ENCODE data around the gene C1orf115.

C1orf115 gene

GRCh38 chr1:220692436-220693228, 2.5 kb downstream of the C1orf115 start:
- H3K27me3 ChIP-seq: peaks cover 26% of the 10 kb centered on the region
- H4K20me1 ChIP-seq: no peaks in the 10 kb centered on the region
- no peak overlapping the region for H3K4me3 ChIP-seq
- no peak overlapping the region for H3K4me2 ChIP-seq
- no peaks in the 10 kb centered on the region for H3K36me3 ChIP-seq
- H3K4me1 ChIP-seq: no peaks in the 10 kb centered on the region
- no peak for TF ChIP-seq Cebpa-rat (IDR thresholded peaks at IDR 0.05)
- no peak overlapping the region for H3K9ac ChIP-seq
- peaks cover 12% of the 10 kb centered on the region for H3K9me3 ChIP-seq
- H3K27ac ChIP-seq: no peak overlapping the region

- peaks cover 19% of the 10 kb centered on the region for H3K27me3 ChIP-seq
- H3K9me3 ChIP-seq: peaks cover 11% of the 10 kb centered on the region
- no peak overlapping the region for H3K9ac ChIP-seq
- H3K4me3 ChIP-seq: no peak overlapping the region
- no peak overlapping the region for H3K27ac ChIP-seq
- H3K4me1 ChIP-seq: peaks cover 11% of the 10 kb centered on the region
- no peaks in the 10 kb centered on the region for H4K20me1 ChIP-seq
- no peak for TF ChIP-seq Cebpa-rat (IDR thresholded peaks at IDR 0.05)
- H3K36me3 ChIP-seq: no peaks in the 10 kb centered on the region
- H3K4me2 ChIP-seq: no peak overlapping the region
These were observed 4.8 kb downstream of the C1orf115 start for GRCh38 chr1:220694866-220695382.

GRCh38 chr1:220695426-220695825, 5.3 kb downstream of the C1orf115 start:
- no peak for TF ChIP-seq Cebpa-rat (IDR thresholded peaks at IDR 0.05)
- H3K27ac ChIP-seq: no peak overlapping the region
- H3K9me3 ChIP-seq: peaks cover 6% of the 10 kb centered on the region
- no peaks in the 10 kb centered on the region for H3K36me3 ChIP-seq
- H3K4me2 ChIP-seq: no peak overlapping the region
- peaks cover 16% of the 10 kb centered on the region for H3K4me1 ChIP-seq
- H3K27me3 ChIP-seq: peaks cover 14% of the 10 kb centered on the region
- H4K20me1 ChIP-seq: no peaks in the 10 kb centered on the region
- H3K9ac ChIP-seq: no peak overlapping the region
- no peak overlapping the region for H3K4me3 ChIP-seq

GRCh38 chr1:220696226-220696862, 6.2 kb downstream of the C1orf115 start:
- H3K9ac ChIP-seq: no peak overlapping the region
- no peak for TF ChIP-seq Cebpa-rat (IDR thresholded peaks at IDR 0.05)

GRCh38 chr1:220696863-220697231, 6.7 kb downstream of the C1orf115 start:
- Histone ChIP-seq H3K27ac (no peak overlapping the region), H3K9me3 (no peaks in the 10 kb centered on the region), H4K20me1 (no peaks in the 10 kb centered on the region), H3K9ac (no peak overlapping the region), H3K4me3 (no peak overlapping the region), H3K27me3 (0 out of 2 replicates have a peak, but pooled peaks cover under 1% of the 10 kb centered on the region), H3K36me3 (no peaks in the 10 kb centered on the region), H3K4me2 (no peak overlapping the region), H3K4me1 (peaks cover 30% of the 10 kb centered on the region)
- TF ChIP-seq Cebpa-rat (IDR thresholded peaks at IDR 0.05): no peak

More at GRCh38 chr1:220696226-220696862, 6.2 kb downstream of the C1orf115 start:
- Histone ChIP-seq H3K9me3 (no peaks in the 10 kb centered on the region), H3K36me3 (no peaks in the 10 kb centered on the region), H4K20me1 (no peaks in the 10 kb centered on the region), H3K4me1 (peaks cover 25% of the 10 kb centered on the region), H3K4me3 (no peak overlapping the region), H3K27ac (no peak overlapping the region), H3K27me3 (0 out of 2 replicates have a peak, but pooled peaks cover 5% of the 10 kb centered on the region), H3K4me2 (no peak overlapping the region)

GRCh38 chr1:220697326-220697725, 7.2 kb downstream of the C1orf115 start:
- H3K27ac ChIP-seq: no peak overlapping the region
- H3K27me3 ChIP-seq: no peaks in the 10 kb centered on the region
- peaks cover 35% of the 10 kb centered on the region for H3K4me1 ChIP-seq
- no peaks in the 10 kb centered on the region for H4K20me1 ChIP-seq
- H3K36me3 ChIP-seq: no peaks in the 10 kb centered on the region
- no peak overlapping the region for H3K4me2 ChIP-seq
- no peak overlapping the region for H3K9ac ChIP-seq
- peaks cover 2% of the 10 kb centered on the region; the same call in 1 of the 2 replicates for H3K9me3 ChIP-seq
- TF ChIP-seq Cebpa-rat (IDR thresholded peaks at IDR 0.05): no peak
- no peak overlapping the region for H3K4me3 ChIP-seq

GRCh38 chr1:220698607-220699016, 8.4 kb downstream of the C1orf115 start:
- Histone ChIP-seq H3K9ac (no peak overlapping the region), H3K9me3 (peaks cover 14% of the 10 kb centered on the region), H3K27me3 (no peaks in the 10 kb centered on the region), H3K4me1 (peaks cover 41% of the 10 kb centered on the region), H4K20me1 (no peaks in the 10 kb centered on the region), H3K4me2 (no peak overlapping the region), H3K4me3 (no peak overlapping the region), H3K36me3 (no peaks in the 10 kb centered on the region), H3K27ac (no peak overlapping the region)
- TF ChIP-seq Cebpa-rat (IDR thresholded peaks at IDR 0.05): no peak

GRCh38 chr1:220699044-220699443, 8.9 kb downstream of the C1orf115 start:
- no peaks in the 10 kb centered on the region for H3K27me3 ChIP-seq
- H3K27ac ChIP-seq: no peak overlapping the region; the same call in 1 of the 2 replicates
- H3K4me3 ChIP-seq: no peak overlapping the region
- no peak overlapping the region for H3K9ac ChIP-seq
- no peak for TF ChIP-seq Cebpa-rat (IDR thresholded peaks at IDR 0.05)
- peaks cover 41% of the 10 kb centered on the region for H3K4me1 ChIP-seq
- no peaks in the 10 kb centered on the region for H4K20me1 ChIP-seq
- peaks cover 14% of the 10 kb centered on the region for H3K9me3 ChIP-seq
- H3K36me3 ChIP-seq: no peaks in the 10 kb centered on the region
- H3K4me2 ChIP-seq: peak overlapping the region; percentile 42

GRCh38 chr1:220700556-220701179, 10.5 kb downstream of the C1orf115 start:
- Histone ChIP-seq H4K20me1 (no peaks in the 10 kb centered on the region), H3K36me3 (no peaks in the 10 kb centered on the region), H3K27me3 (no peaks in the 10 kb centered on the region), H3K9ac (no peak overlapping the region), H3K27ac (0 out of 2 replicates have a peak overlapping the region, but pooled peaks have one; percentile 42), H3K4me3 (no peak overlapping the region), H3K4me1 (peaks cover 41% of the 10 kb centered on the region), H3K4me2 (peak overlapping the region; percentile 42), H3K9me3 (peaks cover 14% of the 10 kb centered on the region)
- TF ChIP-seq Cebpa-rat (IDR thresholded peaks at IDR 0.05): no peak
